Measurements from ENCODE around the gene TXNL4A. TPM values are rescaled to one million over a fixed set of nuclear protein-coding genes. Genes with fewer than 3 reads are reported as not detected.

TXNL4A gene
- total RNA-seq, 1 donor from 2014 or later = 92.0 TPM

DNA sequence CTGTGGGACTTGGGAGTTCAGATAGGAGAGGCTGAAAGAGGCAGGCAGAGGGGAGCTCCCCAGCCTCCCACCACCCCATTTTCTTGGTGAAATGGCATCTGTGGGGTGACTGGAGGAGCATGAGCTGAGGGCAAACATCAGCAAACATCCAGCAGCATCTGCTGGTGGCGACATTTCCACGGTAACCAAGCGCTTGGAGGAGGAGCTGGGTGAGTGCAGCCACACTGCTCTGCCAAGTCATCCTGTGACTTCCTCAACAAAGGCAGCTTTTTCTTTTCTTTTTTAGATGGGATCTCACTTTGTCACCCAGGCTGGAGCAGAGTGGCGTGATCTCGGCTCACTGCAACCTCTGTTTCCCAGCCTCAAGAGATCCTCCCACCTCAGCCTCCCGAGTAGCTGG lies 5.6 kb downstream of the TXNL4A start:
- no peak overlapping the region for H3K27ac ChIP-seq (replicated peaks)
- no peak overlapping the region for H3K4me3 ChIP-seq
- no peaks in the 10 kb centered on the region for H3K27me3 ChIP-seq (ENCODE audit: low read depth)
- H3K4me1 ChIP-seq = peaks cover 50% of the 10 kb centered on the region
- DNase-seq = no peak
- TF ChIP-seq, protein P1, sequence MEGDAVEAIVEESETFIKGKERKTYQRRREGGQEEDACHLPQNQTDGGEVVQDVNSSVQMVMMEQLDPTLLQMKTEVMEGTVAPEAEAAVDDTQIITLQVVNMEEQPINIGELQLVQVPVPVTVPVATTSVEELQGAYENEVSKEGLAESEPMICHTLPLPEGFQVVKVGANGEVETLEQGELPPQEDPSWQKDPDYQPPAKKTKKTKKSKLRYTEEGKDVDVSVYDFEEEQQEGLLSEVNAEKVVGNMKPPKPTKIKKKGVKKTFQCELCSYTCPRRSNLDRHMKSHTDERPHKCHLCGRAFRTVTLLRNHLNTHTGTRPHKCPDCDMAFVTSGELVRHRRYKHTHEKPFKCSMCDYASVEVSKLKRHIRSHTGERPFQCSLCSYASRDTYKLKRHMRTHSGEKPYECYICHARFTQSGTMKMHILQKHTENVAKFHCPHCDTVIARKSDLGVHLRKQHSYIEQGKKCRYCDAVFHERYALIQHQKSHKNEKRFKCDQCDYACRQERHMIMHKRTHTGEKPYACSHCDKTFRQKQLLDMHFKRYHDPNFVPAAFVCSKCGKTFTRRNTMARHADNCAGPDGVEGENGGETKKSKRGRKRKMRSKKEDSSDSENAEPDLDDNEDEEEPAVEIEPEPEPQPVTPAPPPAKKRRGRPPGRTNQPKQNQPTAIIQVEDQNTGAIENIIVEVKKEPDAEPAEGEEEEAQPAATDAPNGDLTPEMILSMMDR (IDR thresholded peaks at IDR 0.05; ENCODE audit: borderline replicate concordance) = no peak
- intact Hi-C loops (cut with micrococcal nuclease) = no loop called here
- no peaks in the 10 kb centered on the region for H3K9me3 ChIP-seq (replicated peaks)
- peaks cover 6% of the 10 kb centered on the region for H3K36me3 ChIP-seq

DNA sequence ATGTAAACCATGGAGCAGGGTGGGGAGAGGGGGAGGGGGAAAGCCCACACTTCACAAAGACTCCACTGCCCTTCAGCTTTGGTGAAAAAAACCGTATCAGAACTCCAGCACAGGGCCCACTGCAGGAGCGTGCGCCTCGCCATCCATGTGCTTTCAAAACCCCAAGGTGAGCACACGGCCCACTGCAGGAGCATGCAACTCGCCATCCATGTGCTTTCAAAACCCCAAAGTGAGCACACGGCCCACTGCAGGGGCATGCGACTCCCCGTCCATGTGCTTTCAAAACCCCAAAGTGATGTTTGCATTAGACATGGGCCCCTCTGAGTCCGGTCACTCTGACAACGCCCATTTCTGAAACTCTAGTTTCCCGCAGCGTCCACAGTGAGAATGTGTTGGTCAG lies 7.8 kb downstream of the TXNL4A start:
- DNase-seq = no peak
- TF ChIP-seq, protein P1 (IDR thresholded peaks at IDR 0.05; ENCODE audit: borderline replicate concordance) = no peak
- intact Hi-C loops (cut with micrococcal nuclease) = no loop called here

DNA sequence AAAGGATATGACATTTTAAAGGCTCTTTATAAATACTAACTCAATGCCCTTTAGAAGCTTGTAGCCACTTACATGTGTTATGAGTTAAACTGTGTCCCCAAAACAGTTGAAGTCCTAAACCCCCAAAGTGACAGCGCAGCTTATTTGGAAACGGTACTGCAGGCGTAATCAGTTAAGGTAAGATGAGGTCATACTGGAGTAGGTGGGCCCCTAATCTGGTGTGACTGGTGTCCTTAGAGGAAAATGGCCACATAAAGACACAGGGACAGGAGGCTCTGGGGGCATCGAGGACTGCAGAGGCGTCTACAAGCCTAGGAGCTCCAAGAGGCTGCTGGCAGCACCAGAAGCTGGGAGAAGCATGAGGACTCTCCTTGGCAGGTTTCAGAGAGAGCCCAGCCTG lies 8.5 kb downstream of the TXNL4A start:
- Histone ChIP-seq H3K27ac (replicated peaks) (no peak overlapping the region), H3K9me3 (replicated peaks) (no peaks in the 10 kb centered on the region), H3K27me3 (ENCODE audit: low read depth) (no peaks in the 10 kb centered on the region), H3K4me3 (no peak overlapping the region), H3K4me1 (peaks cover 41% of the 10 kb centered on the region), H3K36me3 (peaks cover 9% of the 10 kb centered on the region)
- TF ChIP-seq, protein P1 (IDR thresholded peaks at IDR 0.05; ENCODE audit: borderline replicate concordance) = no peak
- intact Hi-C loops (cut with micrococcal nuclease) = no loop called here
- DNase-seq = no peak

More for the DNA sequence above, 7.8 kb downstream of the TXNL4A start:
- Histone ChIP-seq H3K4me1 (peaks cover 41% of the 10 kb centered on the region), H3K9me3 (replicated peaks) (no peaks in the 10 kb centered on the region), H3K27me3 (ENCODE audit: low read depth) (no peaks in the 10 kb centered on the region), H3K36me3 (peaks cover 6% of the 10 kb centered on the region), H3K4me3 (no peak overlapping the region), H3K27ac (replicated peaks) (no peak overlapping the region)

DNA sequence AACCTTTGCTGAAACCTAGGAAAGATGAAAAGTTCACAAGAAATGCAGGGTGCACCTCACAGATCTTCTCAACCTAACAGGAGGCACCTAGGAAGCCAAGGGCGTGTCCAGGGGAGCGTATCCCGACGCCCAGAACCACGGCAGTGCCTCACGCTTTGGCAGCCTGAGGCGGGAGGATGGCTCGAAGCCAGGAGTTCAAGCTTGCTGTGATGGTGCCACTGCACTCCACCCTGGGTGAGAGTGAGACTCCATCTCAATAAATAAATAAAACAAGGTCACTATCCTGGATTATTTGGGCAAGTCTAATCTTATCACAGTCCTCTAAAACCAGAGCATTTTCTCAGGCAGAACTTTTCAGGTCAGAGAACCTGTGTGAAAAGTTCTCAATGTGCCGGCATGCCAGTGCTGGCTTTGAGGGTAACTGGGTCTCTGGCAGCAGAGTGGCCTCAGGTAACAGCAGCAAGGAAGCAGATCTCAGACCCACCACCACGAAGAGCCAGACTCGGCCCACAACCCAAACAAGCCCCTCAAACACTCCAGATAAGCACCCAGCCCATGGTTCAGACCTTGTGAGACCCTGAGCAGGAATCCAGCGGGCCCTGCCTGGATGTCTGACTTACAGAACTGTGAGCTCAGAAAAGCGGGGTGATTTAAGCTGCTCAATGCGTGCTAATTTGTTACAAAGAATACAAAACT lies 12.2 kb downstream of the TXNL4A start:
- peaks cover 36% of the 10 kb centered on the region for H3K36me3 ChIP-seq
- no peaks in the 10 kb centered on the region for H3K27me3 ChIP-seq (ENCODE audit: low read depth)
- intact Hi-C loops (cut with micrococcal nuclease) = no loop called here
- peak; percentile 46 for DNase-seq
- H3K4me1 ChIP-seq = peaks cover 15% of the 10 kb centered on the region
- no peaks in the 10 kb centered on the region for H3K9me3 ChIP-seq (replicated peaks)
- no peak overlapping the region for H3K27ac ChIP-seq (replicated peaks)
- no peak overlapping the region for H3K4me3 ChIP-seq
- TF ChIP-seq, protein P1 (IDR thresholded peaks at IDR 0.05; ENCODE audit: borderline replicate concordance) = no peak

DNA sequence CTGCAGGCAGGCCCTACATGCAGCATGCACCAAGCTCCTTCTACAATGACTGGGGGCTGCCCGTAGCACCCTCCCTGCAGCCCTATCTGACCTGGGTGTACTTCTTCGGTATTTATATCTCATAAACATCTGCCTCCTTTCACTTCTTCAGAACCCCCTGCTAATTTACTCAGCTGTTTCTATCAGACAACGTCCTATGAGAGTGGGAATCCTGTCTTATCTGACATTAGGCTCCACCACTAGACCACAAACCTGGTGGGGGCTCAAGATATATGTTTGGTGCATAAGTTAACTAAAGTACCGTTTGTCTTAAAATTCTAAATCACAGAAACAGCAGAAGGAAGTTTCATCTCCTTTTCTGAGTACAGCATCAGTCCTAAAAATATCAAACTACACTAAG lies 13.3 kb downstream of the TXNL4A start:
- no peak overlapping the region for H3K4me3 ChIP-seq
- TF ChIP-seq, protein P1 (IDR thresholded peaks at IDR 0.05; ENCODE audit: borderline replicate concordance) = no peak
- intact Hi-C loops (cut with micrococcal nuclease) = no loop called here
- H3K36me3 ChIP-seq = peaks cover 46% of the 10 kb centered on the region
- H3K4me1 ChIP-seq = peaks cover 15% of the 10 kb centered on the region
- DNase-seq = no peak
- H3K27me3 ChIP-seq (ENCODE audit: low read depth) = no peaks in the 10 kb centered on the region
- H3K27ac ChIP-seq (replicated peaks) = no peak overlapping the region
- H3K9me3 ChIP-seq (replicated peaks) = no peaks in the 10 kb centered on the region

Measured in left ventricle myocardium inferior (tissue), 1 donor.